HEK293 (cell line): ENCODE measurements around the gene SEMA4D.

Experiments used
- CTCF ChIA-PET: fragments of 350-600 bp; formaldehyde crosslinking; extraction: SDS; loops from one replicate; lab custom pipeline; 2021; ENCODE audit warnings: antibody characterized with exemption; lab: Yijun Ruan, JAX
- POLR2A ChIA-PET: fragments of 300-600 bp; formaldehyde crosslinking; extraction: SDS; loops from one replicate; lab custom pipeline; 2020; ENCODE audit warnings: antibody characterized with exemption, inconsistent platforms; lab: Yijun Ruan, JAX
- H3K27ac ChIP-seq: fragments of 200-500 bp; sonication (Bioruptor generic); 2 replicates; pipeline ENCODE4 v1.5.1; 2014; ENCODE audit warnings: low read depth, low read length, control low read depth, inconsistent platforms; ENCODE audit errors: extremely low read depth
- H3K36me3 ChIP-seq, 2 experiments: fragments of 200-500 bp in 1 of 2; sonication (Bioruptor generic) in 1 of 2; 1 replicate in 1 of 2; 2 replicates in 1 of 2; pipeline ENCODE4 v1.5.1; 2014 to 2017; ENCODE audit warnings: inconsistent platforms in 2 of 2, low read length in 2 of 2; ENCODE audit not compliant: control insufficient read depth in 2 of 2, insufficient read depth in 1 of 2
- H3K4me1 ChIP-seq: fragments of 200-500 bp; sonication (Bioruptor generic); 2 replicates; pipeline ENCODE4 v1.5.1; 2014; ENCODE audit warnings: mild to moderate bottlenecking, low read length, inconsistent platforms; ENCODE audit not compliant: control insufficient read depth, insufficient read depth
- H3K4me3 ChIP-seq: 2 replicates; pipeline ENCODE4 v1.5.1; 2011; ENCODE audit warnings: low read depth, mild to moderate bottlenecking, control low read depth, low read length, moderate library complexity
- H3K9me3 ChIP-seq: fragments of 200-500 bp; sonication (Bioruptor generic); 2 replicates; pipeline ENCODE4 v1.5.1; 2014; ENCODE audit warnings: low read depth, low read length, inconsistent platforms; ENCODE audit not compliant: control insufficient read depth, insufficient read depth
- BCL6B ChIP-seq: fragments of 450-650 bp; formaldehyde crosslinking; IDR thresholded peaks from 2 replicates; pipeline ENCODE4 v1.5.1; 2017; ENCODE audit warnings: missing biosample characterization, missing genetic modification characterization
- GLI4 ChIP-seq: fragments of 450-650 bp; formaldehyde crosslinking; IDR thresholded peaks from 2 replicates; pipeline ENCODE4 v1.5.1; 2016; ENCODE audit warnings: missing biosample characterization, missing genetic modification characterization
- PATZ1 ChIP-seq: fragments of 450-650 bp; formaldehyde crosslinking; IDR thresholded peaks from 2 replicates; pipeline ENCODE4 v1.5.1; 2016; ENCODE audit warnings: missing biosample characterization, missing genetic modification characterization
- SETDB1 ChIP-seq: IDR thresholded peaks from one replicate; pipeline ENCODE4 v1.6.1; 2017; ENCODE audit warnings: mild to moderate bottlenecking, low read length, moderate library complexity, mixed read lengths; ENCODE audit not compliant: insufficient read length
- TRIM28 ChIP-seq: IDR thresholded peaks from 2 replicates; pipeline ENCODE4 v1.6.1; 2011; ENCODE audit warnings: low read length, control low read depth, borderline replicate concordance
- WT1 ChIP-seq: fragments of 450-650 bp; formaldehyde crosslinking; IDR thresholded peaks from 2 replicates; pipeline ENCODE4 v1.5.1; 2016; ENCODE audit warnings: missing biosample characterization, missing genetic modification characterization
- ZBTB11 ChIP-seq: fragments of 450-650 bp; formaldehyde crosslinking; conservative IDR thresholded peaks from 2 replicates; pipeline ENCODE4 v1.5.1; 2016; ENCODE audit warnings: low read depth, missing biosample characterization, missing genetic modification characterization
- ZNF114 ChIP-seq: fragments of 450-650 bp; formaldehyde crosslinking; IDR thresholded peaks from 2 replicates; pipeline ENCODE4 v1.5.0; 2017; ENCODE audit warnings: missing biosample characterization, missing genetic modification characterization
- ZNF132 ChIP-seq: fragments of 450-650 bp; formaldehyde crosslinking; IDR thresholded peaks from 2 replicates; pipeline ENCODE4 v1.5.1; 2017; ENCODE audit warnings: missing biosample characterization, missing genetic modification characterization, borderline replicate concordance
- ZNF175 ChIP-seq: fragments of 450-650 bp; formaldehyde crosslinking; IDR thresholded peaks from 2 replicates; pipeline ENCODE4 v1.5.1; 2016; ENCODE audit warnings: missing biosample characterization, missing genetic modification characterization
- ZNF324 ChIP-seq: fragments of 450-650 bp; formaldehyde crosslinking; IDR thresholded peaks from 2 replicates; pipeline ENCODE4 v1.5.1; 2016; ENCODE audit warnings: missing biosample characterization, missing genetic modification characterization
- ZNF548 ChIP-seq: fragments of 450-650 bp; formaldehyde crosslinking; IDR thresholded peaks from 2 replicates; pipeline ENCODE4 v1.5.1; 2016; ENCODE audit warnings: missing biosample characterization, missing genetic modification characterization
- ZNF654 ChIP-seq: fragments of 450-650 bp; formaldehyde crosslinking; IDR thresholded peaks from 2 replicates; pipeline ENCODE4 v1.5.1; 2016; ENCODE audit warnings: low read depth, missing biosample characterization, missing genetic modification characterization
- ZNF692 ChIP-seq: fragments of 450-650 bp; formaldehyde crosslinking; IDR thresholded peaks from 2 replicates; pipeline ENCODE4 v1.5.1; 2016; ENCODE audit warnings: missing biosample characterization, missing genetic modification characterization
- ZNF747 ChIP-seq: fragments of 450-650 bp; formaldehyde crosslinking; IDR thresholded peaks from 2 replicates; pipeline ENCODE4 v1.5.1; 2016; ENCODE audit warnings: missing biosample characterization, missing genetic modification characterization
- ZNF837 ChIP-seq: fragments of 450-650 bp; formaldehyde crosslinking; IDR thresholded peaks from 2 replicates; pipeline ENCODE4 v1.5.1; 2016; ENCODE audit warnings: missing biosample characterization, missing genetic modification characterization
- ZSCAN23 ChIP-seq: fragments of 450-650 bp; formaldehyde crosslinking; IDR thresholded peaks from 2 replicates; pipeline ENCODE4 v1.5.1; 2016; ENCODE audit warnings: missing biosample characterization, missing genetic modification characterization

Gene SEMA4D

GRCh38 chr9:89314955-89315354 lies 183.0 kb downstream of the SEMA4D start:
- CTCF ChIA-PET = interaction anchor here (1.1 kb wide), 1 partner anchor 9 kb away, joined by 3 read pairs; no protein-coding TSS in a partner anchor
- Histone ChIP-seq H3K4me3 (peak overlapping the region; percentile 95), H3K36me3 (peaks cover 11 to 59% of the 10 kb centered on the region in 2 experiments; a peak in 2 of 3 replicates), H3K9me3 (no peaks in the 10 kb centered on the region), H3K4me1 (no peaks in the 10 kb centered on the region), H3K27ac (0 out of 2 replicates have a peak overlapping the region, but pooled peaks have one; percentile 8)
- no peak for TF ChIP-seq PATZ1 (tag by site-specific recombination)
- no peak for TF ChIP-seq ZNF548 (tag by site-specific recombination)
- no peak for TF ChIP-seq BCL6B (tag by site-specific recombination)
- TF ChIP-seq TRIM28 = no peak
- POLR2A ChIA-PET = interaction anchor here (0.9 kb wide), 1 partner anchor 10 kb away, joined by 3 read pairs; no protein-coding TSS in a partner anchor

- Histone ChIP-seq H3K36me3 (peaks cover 11 to 54% of the 10 kb centered on the region in 2 experiments; a peak in 2 of 3 replicates), H3K4me1 (peaks cover 5% of the 10 kb centered on the region; the same call in 1 of the 2 replicates), H3K9me3 (no peaks in the 10 kb centered on the region), H3K4me3 (peak overlapping the region; percentile 95), H3K27ac (peak overlapping the region; percentile 13; the same call in 1 of the 2 replicates)
- TF ChIP-seq ZNF114 (no peak), ZNF324 (tag by site-specific recombination) (no peak), ZNF132 (tag by site-specific recombination) (no peak), ZNF837 (no peak), ZNF654 (tag by site-specific recombination) (no peak), ZNF747 (tag by site-specific recombination) (no peak), WT1 (tag by site-specific recombination) (no peak), SETDB1 (no peak), ZNF692 (no peak), GLI4 (tag by site-specific recombination) (no peak), ZSCAN23 (tag by site-specific recombination) (no peak), ZBTB11 (no peak), TRIM28 (no peak), ZNF175 (no peak)
- ChIA-PET POLR2A (interaction anchor here (0.9 kb wide), 1 partner anchor 11 kb away, joined by 3 read pairs; no protein-coding TSS in a partner anchor), CTCF (interaction anchor here (0.5 to 1.1 kb wide), 2 partner anchors 8 to 19 kb away, joined by 3 read pairs; no protein-coding TSS in a partner anchor)
These were observed 184.1 kb downstream of the SEMA4D start for GRCh38 chr9:89313842-89314241.
